H1 (cell line): Measurements from ENCODE around the gene GCLC.

ENCODE experiments used
- CTCF ChIP-seq, 3 experiments: IDR thresholded peaks; 1 replicate in 2 of 3; 2 replicates in 1 of 3; pipeline versions ENCODE4 v1.5.1 to v1.6.1; 2011; ENCODE audit warnings: low read length in 3 of 3, mild to moderate bottlenecking in 3 of 3, inconsistent platforms in 2 of 3, low read depth in 1 of 3, moderate library complexity in 1 of 3; ENCODE audit not compliant: insufficient read depth in 1 of 3; ENCODE audit errors: control extremely low read depth in 1 of 3
- GABPA ChIP-seq: IDR thresholded peaks from 2 replicates; pipeline ENCODE4 v1.6.1; 2011; ENCODE audit warnings: mild to moderate bottlenecking, low read length, moderate library complexity, borderline replicate concordance; ENCODE audit not compliant: insufficient read depth
- MAX ChIP-seq: IDR thresholded peaks from 2 replicates; pipeline ENCODE4 v1.6.1; 2012; ENCODE audit warnings: inconsistent platforms
- POLR2A ChIP-seq, 2 experiments: IDR thresholded peaks; 1 replicate in 1 of 2; 2 replicates in 1 of 2; pipeline ENCODE4 v1.6.1; 2011; ENCODE audit warnings: low read depth in 2 of 2, low read length in 2 of 2, mild to moderate bottlenecking in 2 of 2; ENCODE audit errors: control extremely low read depth in 1 of 2
- RFX5 ChIP-seq: IDR thresholded peaks from 2 replicates; pipeline ENCODE4 v1.6.1; 2011; ENCODE audit warnings: low read depth, low read length, improper control_type of control experiment, borderline replicate concordance
- SIN3A ChIP-seq, 2 experiments: IDR thresholded peaks in 1 of 2; conservative IDR thresholded peaks in 1 of 2; 2 replicates each; pipeline ENCODE4 v1.6.1; 2011 to 2012; ENCODE audit warnings: low read length in 2 of 2, improper control_type of control experiment in 1 of 2, low read depth in 1 of 2, mild to moderate bottlenecking in 1 of 2
- SUZ12 ChIP-seq: fragments of 200-600 bp; sonication (generic); IDR thresholded peaks from 2 replicates; pipeline ENCODE4 v1.6.1; 2012; ENCODE audit warnings: mild to moderate bottlenecking, inconsistent platforms, low read length, moderate library complexity, mixed read lengths
- TCF12 ChIP-seq: IDR thresholded peaks from 2 replicates; pipeline ENCODE4 v1.6.1; 2011; ENCODE audit warnings: low read depth, mild to moderate bottlenecking, low read length
- TEAD4 ChIP-seq: IDR thresholded peaks from 2 replicates; pipeline ENCODE4 v1.6.1; 2012; ENCODE audit warnings: low read depth, low read length, inconsistent platforms, mixed read lengths
- YY1 ChIP-seq: IDR thresholded peaks from 2 replicates; pipeline ENCODE4 v1.6.1; 2011; ENCODE audit warnings: low read depth, mild to moderate bottlenecking, low read length

DNA sequence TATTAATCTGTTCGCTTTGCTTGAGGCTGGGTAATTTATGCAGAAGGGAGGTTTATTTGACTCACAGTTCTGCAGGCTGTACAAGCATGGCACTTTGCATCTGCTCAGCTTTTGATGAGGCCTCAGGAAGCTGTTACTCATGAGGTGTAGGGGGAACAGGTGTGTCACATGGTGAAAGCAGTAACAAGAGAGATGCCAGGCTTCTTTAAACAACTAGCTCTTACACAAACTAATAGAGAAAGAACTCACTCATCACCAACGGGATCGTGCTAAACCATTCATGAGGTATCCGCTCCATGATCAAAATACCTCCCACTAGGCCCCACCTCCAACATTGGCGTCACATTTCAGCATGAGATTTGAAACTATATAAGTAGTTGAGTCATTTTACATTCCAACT, 34.4 kb upstream of the GCLC start:
- TF ChIP-seq YY1 (no peak), MAX (no peak), TCF12 (no peak), TEAD4 (no peak), SIN3A (conservative IDR thresholded peaks at IDR 0.05 in 1 of 2, IDR thresholded peaks at IDR 0.05 in 1 of 2; ENCODE audit: low read depth in 1 of 2, low read length in 2 of 2) (no peak), POLR2A (IDR thresholded peaks at IDR 0.05; ENCODE audit: control extremely low read depth in 1 of 2, low read depth in 2 of 2, low read length in 2 of 2) (no peak), CTCF (IDR thresholded peaks at IDR 0.05; ENCODE audit: control extremely low read depth in 1 of 3, insufficient read depth in 1 of 3, low read depth in 1 of 3, low read length in 3 of 3) (no peak), SUZ12 (no peak), RFX5 (no peak), GABPA (no peak)
